Activated naive CD4-positive, alpha-beta T cell treated with anti-CD3 and anti-CD28 coated beads for 36 hours (primary cell): ENCODE measurements around the gene PLPPR1. TPM values are rescaled to one million over a fixed set of nuclear protein-coding genes. Genes with fewer than 3 reads are reported as not detected.

Source experiments
- CTCF ChIA-PET: fragments of 350-600 bp; sonication (Branson Sonifier 250); formaldehyde crosslinking; loops from one replicate; lab custom pipeline; 2021; ENCODE audit warnings: antibody characterized with exemption; lab: Charles Lee
- DNase-seq: peaks from one replicate; pipeline ENCODE4 v3.0.0-alpha.2; 2020
- H3K27ac Mint-ChIP-seq: one replicate; pipeline ENCODE4 v1.8.0; 2021; ENCODE audit warnings: mild to moderate bottlenecking, mixed read lengths
- H3K27me3 Mint-ChIP-seq: one replicate; pipeline ENCODE4 v1.8.0; 2021; ENCODE audit warnings: low read depth, mixed read lengths
- H3K36me3 Mint-ChIP-seq: one replicate; pipeline ENCODE4 v1.8.0; 2021; ENCODE audit warnings: low read depth, mixed read lengths
- H3K4me1 Mint-ChIP-seq: one replicate; pipeline ENCODE4 v1.8.0; 2021; ENCODE audit warnings: low read depth, mixed read lengths
- H3K4me3 Mint-ChIP-seq: one replicate; pipeline ENCODE4 v1.8.0; 2021; ENCODE audit warnings: mild to moderate bottlenecking, moderate library complexity, mixed read lengths
- H3K9me3 Mint-ChIP-seq: one replicate; pipeline ENCODE4 v1.8.0; 2021; ENCODE audit warnings: mixed read lengths
- intact Hi-C: fragments of 100-400 bp; cut with micrococcal nuclease; formaldehyde crosslinking; loops from one replicate; pipeline ENCODE4 v1.15.1; 2023
- total RNA-seq, 2 experiments: library from RNA; stranded (reverse); gene quantifications; one replicate each; pipeline ENCODE4 v1.2.3, GENCODE V29; 2021

The PLPPR1 gene
- total RNA-seq, 2 experiments from 2014 or later: not detected

DNA sequence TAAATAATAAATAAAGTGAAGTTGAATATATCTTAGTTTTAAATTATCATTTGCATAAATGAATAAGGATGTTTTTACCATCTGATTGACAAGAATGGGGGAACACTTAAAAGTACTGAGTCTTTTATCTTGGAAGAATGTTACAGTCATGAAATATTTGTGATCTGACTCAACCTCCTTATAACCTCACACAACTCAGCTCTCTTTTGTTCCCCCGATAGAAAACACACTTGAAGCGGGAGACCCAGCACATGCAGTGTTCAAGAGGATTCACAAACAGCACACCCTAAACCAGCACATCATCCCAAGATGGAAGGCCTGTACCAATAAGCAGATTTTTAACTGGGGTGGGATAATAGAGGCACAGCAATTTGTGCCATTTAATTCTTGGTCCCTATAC lies 340.8 kb downstream of the PLPPR1 start:
- Mint-ChIP-seq H3K27me3 (peaks cover 9% of the 10 kb centered on the region), H3K4me1 (no peaks in the 10 kb centered on the region), H3K36me3 (no peaks in the 10 kb centered on the region), H3K9me3 (no peaks in the 10 kb centered on the region), H3K4me3 (no peak overlapping the region), H3K27ac (no peak overlapping the region)
- CTCF ChIA-PET: no interaction called here
- intact Hi-C loops: no loop called here
- no peak for DNase-seq

GRCh38 chr9:101369884-101370531 lies 341.5 kb downstream of the PLPPR1 start:
- no peaks in the 10 kb centered on the region for H3K9me3 Mint-ChIP-seq
- DNase-seq: no peak
- H3K36me3 Mint-ChIP-seq: no peaks in the 10 kb centered on the region
- CTCF ChIA-PET: no interaction called here
- H3K27ac Mint-ChIP-seq: no peak overlapping the region
- no peak overlapping the region for H3K4me3 Mint-ChIP-seq
- no peaks in the 10 kb centered on the region for H3K4me1 Mint-ChIP-seq
- H3K27me3 Mint-ChIP-seq: peaks cover 10% of the 10 kb centered on the region
- intact Hi-C loops: no loop called here

DNA sequence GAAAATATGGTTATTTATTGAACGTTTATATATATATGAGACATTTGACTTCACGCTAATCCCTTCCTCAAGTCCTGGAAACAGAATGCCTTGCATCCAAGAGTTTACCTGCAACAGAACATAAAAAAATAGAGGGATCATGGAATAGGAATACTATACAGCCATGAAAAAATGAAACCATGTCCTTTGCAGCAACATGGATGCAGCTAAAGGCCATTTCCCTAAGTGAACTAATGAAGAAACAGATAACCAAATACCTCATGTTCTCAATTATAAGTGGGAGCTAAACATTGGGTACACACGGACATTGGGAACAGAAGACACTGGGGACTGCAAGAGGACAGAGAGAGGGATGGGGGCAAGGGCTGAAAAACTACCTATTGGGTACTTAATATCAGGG lies 343.3 kb downstream of the PLPPR1 start:
- Mint-ChIP-seq H3K27ac (no peak overlapping the region), H3K4me1 (no peaks in the 10 kb centered on the region), H3K4me3 (no peak overlapping the region), H3K27me3 (peaks cover 20% of the 10 kb centered on the region), H3K36me3 (no peaks in the 10 kb centered on the region), H3K9me3 (no peaks in the 10 kb centered on the region)
- intact Hi-C loops: no loop called here
- DNase-seq: no peak
- CTCF ChIA-PET: interaction anchor here (3.6 kb wide), 1 partner anchor 16 kb away, joined by 18 read pairs; no protein-coding TSS in a partner anchor

- CTCF ChIA-PET: interaction anchor here (0.6 to 3.6 kb wide), 2 partner anchors 16 to 57 kb away, joined by 3 to 18 read pairs; no protein-coding TSS in a partner anchor
- intact Hi-C loops: no loop called here
- Mint-ChIP-seq H3K36me3 (no peaks in the 10 kb centered on the region), H3K27me3 (peaks cover 20% of the 10 kb centered on the region), H3K4me1 (no peaks in the 10 kb centered on the region), H3K9me3 (no peaks in the 10 kb centered on the region), H3K4me3 (no peak overlapping the region), H3K27ac (no peak overlapping the region)
- DNase-seq: no peak
Measured at GRCh38 chr9:101372327-101373118, 344.0 kb downstream of the PLPPR1 start.
